PFSK-1 (cell line): ENCODE data around the gene SMIM30.

Source experiments
- FOXP2 ChIP-seq: optimal IDR thresholded peaks from 2 replicates; pipeline ENCODE3; 2011; ENCODE audit warnings: borderline replicate concordance, control low read depth, inconsistent platforms; ENCODE audit not compliant: insufficient read depth; ENCODE audit errors: extremely low read length, extremely low read depth
- POLR2AphosphoS5 ChIP-seq: IDR thresholded peaks from 2 replicates; pipeline ENCODE4 v1.6.1; 2012; ENCODE audit warnings: low read depth, mild to moderate bottlenecking, control low read depth, low read length, moderate library complexity
- REST ChIP-seq, 2 experiments: IDR thresholded peaks; 2 replicates each; pipeline versions ENCODE4 v1.6.1 to v1.8.0; 2011 to 2012; ENCODE audit warnings: low read depth in 2 of 2, low read length in 2 of 2, control low read depth in 1 of 2, inconsistent platforms in 1 of 2, mild to moderate bottlenecking in 1 of 2, moderate library complexity in 1 of 2; ENCODE audit not compliant: insufficient read depth in 1 of 2
- SIN3A ChIP-seq: IDR thresholded peaks from 2 replicates; pipeline ENCODE4 v1.6.1; 2012; ENCODE audit warnings: mild to moderate bottlenecking, low read length, moderate library complexity, borderline replicate concordance; ENCODE audit not compliant: insufficient read depth
- TAF1 ChIP-seq: IDR thresholded peaks from 2 replicates; pipeline ENCODE4 v1.6.1; 2012; ENCODE audit warnings: low read length, control low read depth, borderline replicate concordance; ENCODE audit not compliant: insufficient read depth

SMIM30 gene

GRCh38 chr7:113083816-113084495, 34.4 kb downstream of the SMIM30 start:
- TF ChIP-seq SIN3A (no peak), TAF1 (no peak), FOXP2 (no peak), POLR2AphosphoS5 (no peak), REST (IDR thresholded peaks at IDR 0.05; ENCODE audit: insufficient read depth in 1 of 2, low read depth in 2 of 2, low read length in 2 of 2) (no peak)

- no peak for TF ChIP-seq SIN3A
- no peak for TF ChIP-seq FOXP2
- no peak for TF ChIP-seq TAF1
- no peak for TF ChIP-seq POLR2AphosphoS5
- TF ChIP-seq REST (IDR thresholded peaks at IDR 0.05; ENCODE audit: insufficient read depth in 1 of 2, low read depth in 2 of 2, low read length in 2 of 2): no peak
Observed at GRCh38 chr7:113083132-113083815, 35.1 kb downstream of the SMIM30 start.

GRCh38 chr7:113078331-113078730, 40.0 kb downstream of the SMIM30 start:
- TF ChIP-seq TAF1 (no peak), FOXP2 (no peak), POLR2AphosphoS5 (no peak), REST (IDR thresholded peaks at IDR 0.05; ENCODE audit: insufficient read depth in 1 of 2, low read depth in 2 of 2, low read length in 2 of 2) (no peak), SIN3A (no peak)

- TF ChIP-seq FOXP2: no peak
- TF ChIP-seq SIN3A: no peak
- TF ChIP-seq TAF1: no peak
- no peak for TF ChIP-seq POLR2AphosphoS5
- no peak for TF ChIP-seq REST (IDR thresholded peaks at IDR 0.05; ENCODE audit: insufficient read depth in 1 of 2, low read depth in 2 of 2, low read length in 2 of 2)
Observed at GRCh38 chr7:113076703-113077102, 41.7 kb downstream of the SMIM30 start.
